Right lung (tissue), 5 donors: ENCODE data around the gene CDX1. TPM values are rescaled to one million over a fixed set of nuclear protein-coding genes. Genes with fewer than 3 reads are reported as not detected.

Experiments
- DNase-seq, 2 donors: peaks; one replicate each; pipeline ENCODE4 v3.0.0-alpha.2; 2013
- polyA plus RNA-seq, 5 donors: library from polyadenylated mRNA; unstranded; fragments of 120-200 nt; gene quantifications; one replicate each; pipeline versions ENCODE4 v1.2.1 to v1.2.3, GENCODE V29; 2013; ENCODE audit warnings: inconsistent platforms in 1 of 5, low replicate concordance in 1 of 5; ENCODE audit not compliant: insufficient read length in 5 of 5, insufficient read depth in 1 of 5

CDX1 gene
- polyA plus RNA-seq, 5 donors: 0.13 to 0.66 (median 0.39) TPM

- DNase-seq: no peak
Measured at GRCh38 chr5:150146235-150146634, 20.3 kb upstream of the CDX1 start.

DNA sequence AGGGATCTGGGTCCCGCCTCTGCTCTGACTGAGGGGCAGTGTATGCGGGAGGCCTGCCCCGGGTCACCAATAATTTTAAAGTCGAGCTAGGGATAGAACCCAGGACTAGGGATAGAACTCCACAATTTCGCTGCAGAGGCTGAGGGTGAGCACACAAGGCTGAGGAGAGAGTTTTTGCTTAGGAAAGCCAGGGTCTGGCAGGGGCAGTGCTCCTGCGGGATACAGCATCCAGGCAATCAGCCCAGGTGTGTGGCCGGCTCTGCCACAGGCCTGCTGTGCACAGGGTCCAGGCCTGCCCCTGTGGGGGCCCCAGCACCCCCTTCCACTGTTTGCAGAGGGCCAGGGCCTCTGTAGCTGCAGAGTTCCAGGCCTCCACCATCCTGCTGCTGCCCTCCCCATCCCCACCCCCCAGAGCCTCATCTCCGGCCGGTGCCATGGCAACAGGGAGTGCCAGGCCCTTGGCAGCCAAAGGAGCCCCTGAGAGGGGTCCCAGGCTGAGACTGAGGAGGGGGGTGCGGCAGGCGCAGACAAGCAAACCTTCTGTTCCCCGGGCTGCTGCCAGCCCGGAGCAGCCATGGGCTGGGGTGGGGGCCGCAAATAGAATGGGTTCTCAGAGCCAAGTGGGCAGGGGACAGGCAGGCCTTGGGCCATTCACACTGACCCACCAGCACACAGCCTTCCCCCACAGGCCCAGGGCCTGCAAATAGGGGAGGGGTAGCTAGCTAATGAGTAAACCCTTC, 19.5 kb upstream of the CDX1 start:
- no peak for DNase-seq

DNA sequence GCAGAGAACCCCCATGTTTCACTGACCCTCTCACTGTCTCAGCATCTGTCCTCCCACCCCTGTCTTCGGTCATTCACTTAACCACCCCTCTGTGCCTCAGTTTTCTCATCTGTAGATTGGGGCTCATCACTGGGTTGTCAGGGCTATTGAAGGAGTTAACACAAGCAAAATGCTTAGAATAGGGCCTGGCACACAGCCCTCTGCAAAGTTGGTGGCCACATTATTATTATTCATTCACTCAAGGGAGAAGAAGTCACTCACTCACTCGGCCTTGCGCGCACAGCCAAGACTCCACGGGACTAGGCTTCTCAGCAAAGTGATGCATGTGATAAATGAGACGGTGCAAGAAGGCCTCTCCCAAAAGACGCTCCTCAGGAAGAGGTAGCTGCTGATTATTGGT, 18.9 kb upstream of the CDX1 start:
- no peak for DNase-seq

- DNase-seq: no peak
Measured at GRCh38 chr5:150148117-150148927, 18.3 kb upstream of the CDX1 start.

- no peak for DNase-seq
Measured at GRCh38 chr5:150149618-150150017, 17.0 kb upstream of the CDX1 start.

DNA sequence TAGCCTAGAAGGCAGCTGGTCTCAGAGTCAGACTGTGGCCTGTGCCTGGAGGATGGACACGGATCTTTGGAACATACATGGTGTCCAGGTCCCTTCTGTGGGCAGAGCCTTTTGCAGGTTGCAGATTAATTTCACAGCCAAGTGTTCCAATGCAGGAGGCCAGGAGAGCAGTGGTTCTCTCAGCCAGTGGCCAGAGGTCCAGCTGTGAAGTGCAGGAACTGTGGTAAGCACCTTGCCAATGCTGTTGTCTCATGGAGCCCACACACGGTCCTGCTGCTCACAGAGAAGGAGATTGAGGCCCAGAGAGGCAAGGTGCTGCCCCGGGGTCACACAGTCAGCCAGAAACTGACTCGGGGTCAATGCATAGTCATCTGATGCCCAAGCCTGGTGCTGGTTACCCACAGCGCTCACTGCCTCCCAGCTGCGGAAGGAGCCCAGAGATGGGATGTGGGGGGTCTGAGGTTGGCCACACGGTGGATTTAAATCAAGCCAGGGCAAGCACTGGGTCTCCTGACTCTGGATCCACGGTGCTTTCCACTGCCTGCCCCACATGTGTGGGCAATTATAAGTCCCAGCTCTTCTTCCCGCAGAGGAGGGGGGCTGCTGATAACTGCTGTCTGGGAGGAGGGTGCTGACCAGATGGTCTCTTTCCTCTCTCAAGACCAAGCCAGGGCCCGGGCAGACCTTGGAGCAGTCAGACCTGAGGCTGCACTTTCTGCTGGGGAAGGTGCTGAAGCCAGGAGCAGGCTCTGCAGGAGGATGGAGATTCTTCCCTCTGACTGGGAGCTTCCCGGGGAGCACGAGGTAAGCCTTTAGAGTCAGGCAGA, 13.7 kb upstream of the CDX1 start:
- DNase-seq: no peak

GRCh38 chr5:150153483-150153882, 13.1 kb upstream of the CDX1 start:
- no peak for DNase-seq

GRCh38 chr5:150153957-150154617, 12.5 kb upstream of the CDX1 start:
- no peak for DNase-seq

DNA sequence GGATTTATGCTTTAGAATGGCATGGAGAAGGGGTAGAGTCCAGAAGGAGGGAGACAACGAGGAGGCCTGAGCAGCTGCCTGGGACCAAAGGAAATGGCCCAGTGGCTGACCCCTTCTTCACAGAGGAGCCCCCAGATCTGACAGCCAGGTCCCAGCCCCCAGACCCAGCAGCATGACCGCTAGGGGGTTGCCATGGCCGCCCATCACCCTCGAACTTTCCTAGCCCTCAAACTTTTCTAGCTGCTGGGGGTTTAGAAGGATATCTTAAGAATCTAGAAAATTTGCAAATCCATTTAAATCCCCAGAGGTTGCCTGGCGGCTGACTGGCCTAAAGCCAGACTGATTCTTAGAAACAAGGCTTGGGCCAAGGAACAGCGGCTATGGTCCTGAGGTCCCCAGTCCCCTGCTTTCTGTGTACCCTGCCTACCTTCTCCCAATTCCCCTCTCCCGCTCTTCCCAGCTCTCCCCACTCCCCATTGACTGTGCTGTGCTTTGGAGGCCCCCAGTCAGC, 11.9 kb upstream of the CDX1 start:
- no peak for DNase-seq

DNA sequence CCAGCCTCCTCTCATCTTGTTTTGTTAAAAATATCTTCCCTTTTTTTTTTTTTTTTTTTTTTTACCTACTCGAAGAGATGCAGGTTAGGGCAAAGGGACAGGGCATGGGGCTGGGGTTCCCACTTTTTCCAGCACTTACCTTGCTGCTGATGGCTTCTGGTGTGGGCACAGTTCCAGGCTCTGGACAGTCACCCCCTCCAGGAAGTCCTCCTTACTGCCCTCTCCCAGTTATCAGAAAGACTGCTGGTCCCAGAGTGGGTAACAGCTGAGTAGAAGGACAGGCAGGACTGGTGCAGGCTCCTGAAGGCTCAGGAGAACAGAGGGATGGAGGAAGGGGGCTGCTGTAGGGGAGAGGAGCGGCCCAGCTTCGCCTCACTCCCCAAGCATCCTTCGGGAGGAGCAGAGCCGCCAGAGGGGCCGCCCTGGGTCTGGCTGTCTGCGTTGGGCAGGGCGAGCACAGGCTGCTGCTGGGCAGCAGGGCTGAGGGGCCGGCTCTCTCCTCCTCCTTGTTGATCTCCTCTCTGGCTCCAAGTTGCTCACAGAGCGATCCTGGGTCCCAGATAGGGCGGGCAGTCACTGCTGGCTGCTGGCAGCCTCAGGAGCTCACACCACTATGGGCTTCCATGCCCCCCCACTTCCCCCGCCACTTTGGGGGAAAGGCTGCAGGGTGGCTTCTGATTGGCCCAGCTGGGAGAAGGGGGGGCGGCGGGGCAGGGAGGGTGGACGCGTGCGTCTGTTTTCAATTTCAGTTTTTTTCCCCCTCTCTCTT, 11.1 kb upstream of the CDX1 start, which contains the start of gene PDGFRB:
Gene PDGFRB, minus strand, starts transcription at position 588 of the 769 bp plus-strand sequence. CDS start 18,798 bp downstream, outside the sequence.
- peak; percentile 90 to 91 for DNase-seq

DNA sequence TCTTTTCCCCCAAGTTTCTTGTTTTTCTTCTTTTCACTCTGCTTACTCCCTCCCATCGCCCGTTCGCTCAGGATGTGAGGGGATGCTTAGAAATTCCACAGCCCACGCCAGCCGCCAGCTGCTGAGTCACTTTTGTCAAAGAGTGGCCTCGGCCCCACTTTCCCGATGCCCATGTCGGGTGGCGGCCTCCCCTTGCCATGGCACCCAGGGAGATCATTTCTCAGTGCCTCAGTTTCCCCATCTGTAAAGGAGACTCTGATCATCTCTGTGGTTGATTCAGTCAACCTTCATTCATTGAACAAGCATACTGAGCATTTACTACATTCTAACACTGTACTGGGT, 10.6 kb upstream of the CDX1 start:
- no peak for DNase-seq

DNA sequence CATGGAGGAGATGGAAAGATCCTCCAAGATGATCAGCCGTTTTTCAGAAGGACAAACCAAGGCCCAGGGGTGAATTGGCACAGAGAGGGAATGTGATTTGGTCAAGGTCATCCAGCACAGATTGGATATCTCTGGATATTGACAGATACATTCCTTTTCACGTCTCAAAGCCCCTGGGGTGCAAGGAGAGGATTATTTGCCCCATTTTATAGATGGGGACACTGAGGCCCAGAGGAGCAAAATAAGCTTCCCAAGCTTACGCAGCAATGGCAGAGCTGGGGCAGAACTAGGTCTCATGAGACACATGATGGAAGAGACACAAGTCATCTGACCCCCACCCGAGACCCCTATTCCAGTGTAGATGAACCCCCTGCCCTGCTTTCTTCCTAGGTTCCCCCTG, 10.0 kb upstream of the CDX1 start:
- no peak for DNase-seq

- no peak for DNase-seq
Measured at GRCh38 chr5:150157168-150157567, 9.4 kb upstream of the CDX1 start.

DNA sequence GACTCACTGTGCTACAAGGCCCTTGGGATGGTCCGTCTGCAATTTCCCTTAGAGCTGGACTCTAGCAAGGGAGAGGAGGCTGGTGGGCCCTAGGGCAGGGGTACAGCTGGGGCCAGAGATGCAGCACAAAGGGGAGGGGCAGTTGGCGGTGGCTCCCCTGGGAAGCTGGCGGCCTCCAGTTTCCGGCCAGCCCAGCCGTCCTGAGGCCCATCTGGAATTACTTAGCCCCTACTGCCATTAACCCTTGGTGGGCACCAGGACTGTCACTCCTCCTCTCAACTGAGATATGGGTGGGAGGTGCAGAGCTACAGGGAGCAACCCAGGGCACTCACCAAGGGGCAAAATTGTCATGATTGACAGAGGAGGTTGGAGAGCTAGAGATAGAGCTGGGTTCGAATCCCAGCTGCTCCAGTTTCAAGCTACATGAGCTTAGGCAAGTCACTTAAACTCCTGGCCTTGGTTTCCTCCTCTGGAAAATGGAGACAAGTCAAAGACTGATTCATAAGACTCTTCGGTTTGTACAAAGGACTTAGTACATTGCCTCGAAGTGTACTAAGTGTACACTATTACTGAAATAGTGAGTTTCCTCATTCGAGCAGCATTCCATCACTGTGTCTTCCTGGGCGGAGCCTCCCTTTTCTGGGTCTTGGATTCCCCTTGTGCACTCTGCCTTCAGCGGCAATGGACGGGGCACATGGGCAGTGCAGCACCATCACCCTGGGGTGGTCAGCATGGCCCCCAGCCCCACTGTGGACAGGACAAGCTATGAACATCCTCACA, 8.2 kb upstream of the CDX1 start:
- no peak for DNase-seq

- no peak for DNase-seq
Measured at GRCh38 chr5:150159031-150159430, 7.5 kb upstream of the CDX1 start.

DNA sequence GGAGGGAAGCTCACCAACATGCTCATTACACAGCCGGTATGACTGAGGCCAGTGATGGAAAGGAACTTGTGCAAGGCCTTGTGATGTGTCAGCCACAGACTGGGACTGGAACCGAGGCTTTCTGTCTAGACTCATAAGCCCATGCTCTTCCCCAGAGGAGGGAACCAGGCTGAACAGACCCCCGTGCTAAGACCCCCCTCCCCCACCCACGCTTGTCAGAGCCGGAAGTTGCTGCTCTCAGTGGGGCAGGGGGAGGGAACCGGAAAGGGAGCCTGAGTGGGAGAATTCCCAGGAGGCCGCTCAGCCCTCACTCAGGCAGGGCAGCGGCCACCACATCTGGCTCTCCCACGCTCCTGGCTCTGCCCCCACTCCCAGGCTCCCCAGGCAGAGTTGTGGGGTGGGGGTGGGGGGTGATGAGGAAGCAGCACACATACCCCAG, 6.8 kb upstream of the CDX1 start:
- DNase-seq: peak in 1 of 2 donors; percentile 69

DNA sequence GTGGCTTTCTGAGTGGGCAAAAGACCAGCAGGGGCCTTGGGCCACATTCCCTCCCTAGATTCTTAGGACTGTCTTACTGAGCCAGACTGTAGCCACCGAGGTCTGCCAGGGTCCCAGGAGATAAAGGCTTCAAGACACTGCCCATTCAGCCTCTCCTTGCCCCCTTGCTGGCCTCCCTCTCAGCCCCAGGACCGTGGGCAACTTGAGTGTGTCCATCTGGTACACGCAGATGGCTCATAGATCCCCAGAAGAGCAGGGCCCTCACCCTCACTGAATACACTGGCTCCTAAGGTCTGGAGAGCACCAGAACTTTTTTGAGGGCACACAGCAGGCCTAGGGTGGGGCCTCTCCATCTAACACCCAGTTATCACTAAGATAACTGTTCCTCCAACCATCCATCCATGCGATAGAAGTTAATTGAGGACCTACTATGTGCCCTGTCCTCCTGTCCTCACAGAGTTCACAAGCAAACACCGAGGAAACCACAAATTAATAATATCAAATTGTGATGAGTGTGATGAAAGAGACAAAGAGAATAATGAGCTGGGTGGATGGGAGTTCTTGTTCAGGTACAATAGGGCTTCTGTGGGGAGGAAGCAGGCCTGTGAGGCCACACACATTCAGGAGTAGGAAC, 6.0 kb upstream of the CDX1 start:
- no peak for DNase-seq

- DNase-seq: no peak
Measured at GRCh38 chr5:150161242-150162141, 5.1 kb upstream of the CDX1 start.
